ENCODE data around the gene MKLN1. TPM values are rescaled to one million over a fixed set of nuclear protein-coding genes. Genes with fewer than 3 reads are reported as not detected.

MKLN1 gene
- total and polyA plus RNA-seq, 10 of the 15 experiments (the other 5 are each of a cell fraction or from before 2014, with no cell fraction given), result 13.6 to 55.8 (median 29.3) TPM

DNA sequence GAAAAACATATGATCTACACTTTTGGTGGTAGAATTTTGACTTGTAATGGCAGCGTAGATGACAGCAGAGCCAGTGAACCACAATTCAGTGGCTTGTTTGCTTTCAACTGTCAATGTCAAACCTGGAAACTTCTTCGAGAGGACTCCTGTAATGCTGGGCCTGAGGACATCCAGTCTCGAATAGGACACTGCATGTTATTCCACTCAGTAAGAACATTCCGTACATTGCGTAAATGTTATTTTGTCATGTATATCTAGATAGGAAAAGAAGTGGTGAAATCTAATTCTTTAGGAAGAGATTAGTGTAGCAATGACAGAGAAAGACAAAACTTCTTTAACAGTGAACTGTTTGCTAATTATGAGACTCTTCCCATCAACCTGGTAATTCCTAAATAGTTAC lies 115.8 kb downstream of the MKLN1 start:
- intact Hi-C loops (cut with micrococcal nuclease; ENCODE audit: unreplicated experiment), result no loop called here
- no peak overlapping the region for H3K27ac ChIP-seq (ENCODE audit: control insufficient read depth, insufficient read depth)
- peaks cover 0 to 5% of the 10 kb centered on the region in 2 experiments; a peak in 3 of 4 replicates for H3K36me3 ChIP-seq (ENCODE audit: control insufficient read depth in 2 of 2, insufficient read depth in 2 of 2, low read length in 1 of 2)

DNA sequence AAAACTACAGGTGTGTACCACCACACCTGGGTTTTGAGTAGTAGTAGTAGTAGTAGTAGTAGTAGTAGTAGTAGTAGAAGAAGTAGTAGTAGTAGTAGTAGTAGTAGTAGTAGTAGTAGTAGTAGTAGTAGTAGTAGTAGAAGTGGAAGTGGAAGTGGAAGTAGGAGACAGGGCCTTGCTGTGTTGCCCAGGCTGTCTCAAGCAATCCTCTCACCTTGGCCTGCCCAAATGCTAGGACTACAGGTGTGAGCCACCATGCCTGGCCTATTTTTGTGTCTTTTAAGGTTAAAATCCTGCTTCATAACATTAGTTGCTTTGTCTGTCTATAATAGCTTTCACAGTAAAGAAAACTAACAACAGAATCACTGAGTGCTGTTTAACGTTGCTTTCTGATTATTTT lies 117.0 kb downstream of the MKLN1 start:
- FAIRE-seq, result no peak
- in situ Hi-C loops (cut with MboI), result no loop called here
- no peak for TF ChIP-seq POLR2AphosphoS2 (IDR thresholded peaks at IDR 0.05; ENCODE audit: low read depth, low read length)
- TF ChIP-seq NFYA (IDR thresholded peaks at IDR 0.05; ENCODE audit: borderline replicate concordance, low read depth, low read length), result no peak
- TF ChIP-seq, protein P1, sequence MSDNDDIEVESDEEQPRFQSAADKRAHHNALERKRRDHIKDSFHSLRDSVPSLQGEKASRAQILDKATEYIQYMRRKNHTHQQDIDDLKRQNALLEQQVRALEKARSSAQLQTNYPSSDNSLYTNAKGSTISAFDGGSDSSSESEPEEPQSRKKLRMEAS (IDR thresholded peaks at IDR 0.05; ENCODE audit: low read depth, low read length), result no peak
- no peak for TF ChIP-seq ETV6 (conservative IDR thresholded peaks at IDR 0.05 in 1 of 2, IDR thresholded peaks at IDR 0.05 in 1 of 2; ENCODE audit: borderline replicate concordance in 1 of 2, low read depth in 1 of 2)
- TF ChIP-seq RB1 (IDR thresholded peaks at IDR 0.05; ENCODE audit: borderline replicate concordance), result no peak
- no peak for TF ChIP-seq STAT3 (IDR thresholded peaks at IDR 0.05; ENCODE audit: low read depth, low read length)
- no peak for TF ChIP-seq PAX5 (IDR thresholded peaks at IDR 0.05; ENCODE audit: borderline replicate concordance, low read depth, low read length)
- no peak for TF ChIP-seq SMAD1 (IDR thresholded peaks at IDR 0.05; ENCODE audit: low read depth, partially characterized antibody)
- TF ChIP-seq, protein P2, sequence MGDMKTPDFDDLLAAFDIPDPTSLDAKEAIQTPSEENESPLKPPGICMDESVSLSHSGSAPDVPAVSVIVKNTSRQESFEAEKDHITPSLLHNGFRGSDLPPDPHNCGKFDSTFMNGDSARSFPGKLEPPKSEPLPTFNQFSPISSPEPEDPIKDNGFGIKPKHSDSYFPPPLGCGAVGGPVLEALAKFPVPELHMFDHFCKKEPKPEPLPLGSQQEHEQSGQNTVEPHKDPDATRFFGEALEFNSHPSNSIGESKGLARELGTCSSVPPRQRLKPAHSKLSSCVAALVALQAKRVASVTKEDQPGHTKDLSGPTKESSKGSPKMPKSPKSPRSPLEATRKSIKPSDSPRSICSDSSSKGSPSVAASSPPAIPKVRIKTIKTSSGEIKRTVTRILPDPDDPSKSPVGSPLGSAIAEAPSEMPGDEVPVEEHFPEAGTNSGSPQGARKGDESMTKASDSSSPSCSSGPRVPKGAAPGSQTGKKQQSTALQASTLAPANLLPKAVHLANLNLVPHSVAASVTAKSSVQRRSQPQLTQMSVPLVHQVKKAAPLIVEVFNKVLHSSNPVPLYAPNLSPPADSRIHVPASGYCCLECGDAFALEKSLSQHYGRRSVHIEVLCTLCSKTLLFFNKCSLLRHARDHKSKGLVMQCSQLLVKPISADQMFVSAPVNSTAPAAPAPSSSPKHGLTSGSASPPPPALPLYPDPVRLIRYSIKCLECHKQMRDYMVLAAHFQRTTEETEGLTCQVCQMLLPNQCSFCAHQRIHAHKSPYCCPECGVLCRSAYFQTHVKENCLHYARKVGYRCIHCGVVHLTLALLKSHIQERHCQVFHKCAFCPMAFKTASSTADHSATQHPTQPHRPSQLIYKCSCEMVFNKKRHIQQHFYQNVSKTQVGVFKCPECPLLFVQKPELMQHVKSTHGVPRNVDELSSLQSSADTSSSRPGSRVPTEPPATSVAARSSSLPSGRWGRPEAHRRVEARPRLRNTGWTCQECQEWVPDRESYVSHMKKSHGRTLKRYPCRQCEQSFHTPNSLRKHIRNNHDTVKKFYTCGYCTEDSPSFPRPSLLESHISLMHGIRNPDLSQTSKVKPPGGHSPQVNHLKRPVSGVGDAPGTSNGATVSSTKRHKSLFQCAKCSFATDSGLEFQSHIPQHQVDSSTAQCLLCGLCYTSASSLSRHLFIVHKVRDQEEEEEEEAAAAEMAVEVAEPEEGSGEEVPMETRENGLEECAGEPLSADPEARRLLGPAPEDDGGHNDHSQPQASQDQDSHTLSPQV (IDR thresholded peaks at IDR 0.05), result no peak
- TF ChIP-seq CREB1 (IDR thresholded peaks at IDR 0.05; ENCODE audit: low read depth), result no peak
- no peak for TF ChIP-seq SUZ12 (IDR thresholded peaks at IDR 0.05; ENCODE audit: unreplicated experiment)
- TF ChIP-seq GATAD2B (conservative IDR thresholded peaks at IDR 0.05; ENCODE audit: low read depth), result no peak
- TF ChIP-seq ZNF274 (IDR thresholded peaks at IDR 0.05; ENCODE audit: insufficient read depth, insufficient read length), result no peak

More for the DNA sequence above, 115.8 kb downstream of the MKLN1 start:
- Histone ChIP-seq H3K4me1 (ENCODE audit: control insufficient read depth, insufficient read depth, low read length) (no peaks in the 10 kb centered on the region), H3K79me2 (ENCODE audit: control insufficient read depth, insufficient read depth, low read length) (no peaks in the 10 kb centered on the region), H3K9ac (ENCODE audit: control insufficient read depth, insufficient read depth, low read length) (no peak overlapping the region), H2AFZ (ENCODE audit: control insufficient read depth, low read depth, low read length) (no peak overlapping the region), H4K20me1 (ENCODE audit: control insufficient read depth, insufficient read depth) (no peaks in the 10 kb centered on the region), H3K4me3 (no peak overlapping the region), H3K4me2 (ENCODE audit: control insufficient read depth, insufficient read depth) (no peak overlapping the region), H3K9me3 (replicated peaks; ENCODE audit: control insufficient read depth, insufficient read depth, low read length) (peaks cover 2% of the 10 kb centered on the region; the same call in 2 of the 3 replicates), H3K27me3 (replicated peaks in 1 of 2; ENCODE audit: control insufficient read depth in 2 of 2, insufficient read depth in 2 of 2, low read length in 1 of 2) (no peaks in the 10 kb centered on the region)
- in situ Hi-C loops (cut with MboI), result no loop called here
- ATAC-seq (no peak), DNase-seq (ENCODE audit: low read depth, low spot score) (no peak), FAIRE-seq (no peak)
- ChIA-PET RAD21 (ENCODE audit: unreplicated experiment) (no interaction called here), CTCF (interaction anchor here (0.6 to 1.4 kb wide), 2 partner anchors 71 to 245 kb away, joined by 3 read pairs; no protein-coding TSS in a partner anchor), POLR2A (no interaction called here), SMC1A (ENCODE audit: uncharacterized antibody, unreplicated experiment) (interaction anchor here (1.1 to 1.4 kb wide), 2 partner anchors 8 to 15 kb away, joined by 3 read pairs; no protein-coding TSS in a partner anchor)
- TF ChIP-seq ETV6 (conservative IDR thresholded peaks at IDR 0.05 in 1 of 2, IDR thresholded peaks at IDR 0.05 in 1 of 2; ENCODE audit: borderline replicate concordance in 1 of 2, low read depth in 1 of 2), result no peak
- BruUV-seq (replicated peaks), result no TSS peak
- WGBS (ENCODE audit: insufficient coverage, insufficient replicate concordance, low lambda C conversion rate, missing lambda C conversion rate), result 96% methylated on average over 5 of the region's 5 CpGs

More for the DNA sequence above, 117.0 kb downstream of the MKLN1 start:
- ChIA-PET POLR2A (no interaction called here), CTCF (interaction anchor here (1.6 kb wide), 1 partner anchor 13 kb away, joined by 3 read pairs; no protein-coding TSS in a partner anchor), SMC1A (ENCODE audit: uncharacterized antibody, unreplicated experiment) (no interaction called here), RAD21 (ENCODE audit: unreplicated experiment) (no interaction called here)
- peaks cover 0 to 2% of the 10 kb centered on the region in 2 experiments; a peak in 3 of 4 replicates for H3K36me3 ChIP-seq (ENCODE audit: control insufficient read depth in 2 of 2, insufficient read depth in 2 of 2, low read length in 1 of 2)
- H3K4me3 ChIP-seq, result no peak overlapping the region
- intact Hi-C loops (cut with micrococcal nuclease; ENCODE audit: unreplicated experiment), result no loop called here
- peaks cover 2% of the 10 kb centered on the region; the same call in 2 of the 3 replicates for H3K9me3 ChIP-seq (replicated peaks; ENCODE audit: control insufficient read depth, insufficient read depth, low read length)
- H3K27ac ChIP-seq (ENCODE audit: control insufficient read depth, insufficient read depth), result no peak overlapping the region
- H3K27me3 ChIP-seq (replicated peaks in 1 of 2; ENCODE audit: control insufficient read depth in 2 of 2, insufficient read depth in 2 of 2, low read length in 1 of 2), result no peaks in the 10 kb centered on the region
- no peak overlapping the region for H3K9ac ChIP-seq (ENCODE audit: control insufficient read depth, insufficient read depth, low read length)
- no peaks in the 10 kb centered on the region for H4K20me1 ChIP-seq (ENCODE audit: control insufficient read depth, insufficient read depth)
- ATAC-seq, result no peak
- BruUV-seq (replicated peaks), result no TSS peak
- WGBS (ENCODE audit: insufficient coverage, insufficient replicate concordance, low lambda C conversion rate, missing lambda C conversion rate), result 96% methylated on average over 1 of the region's 1 CpG
- H3K4me2 ChIP-seq (ENCODE audit: control insufficient read depth, insufficient read depth), result no peak overlapping the region
- H3K4me1 ChIP-seq (ENCODE audit: control insufficient read depth, insufficient read depth, low read length), result no peaks in the 10 kb centered on the region
- no peaks in the 10 kb centered on the region for H3K79me2 ChIP-seq (ENCODE audit: control insufficient read depth, insufficient read depth, low read length)
- H2AFZ ChIP-seq (ENCODE audit: control insufficient read depth, low read depth, low read length), result no peak overlapping the region
- no peak for DNase-seq (ENCODE audit: low read depth, low spot score)

All from GM12878 (cell line).